CD4-positive, alpha-beta T cell (primary cell): ENCODE data around the gene MFAP2. TPM values are rescaled to one million over a fixed set of nuclear protein-coding genes. Genes with fewer than 3 reads are reported as not detected.
"Not testable (repeated sequence)": the region's sequence is repeated elsewhere in the genome, so short reads cannot be mapped to it uniquely, and the experiment has no call there.

ENCODE experiments used
- ATAC-seq: fragments of 200-7000 bp; cut with Tn5 transposase; one replicate; pipeline ENCODE4 v1.10.0; 2022; ENCODE audit warnings: mild to moderate bottlenecking; ENCODE audit not compliant: poor library complexity
- CTCF ChIA-PET: fragments of 350-600 bp; sonication (Branson Sonifier 250); formaldehyde crosslinking; loops from one replicate; lab custom pipeline; 2021; ENCODE audit warnings: antibody characterized with exemption, inconsistent platforms; lab: Charles Lee
- POLR2A ChIA-PET: fragments of 350-600 bp; sonication (Branson Sonifier 250); formaldehyde crosslinking; loops from one replicate; lab custom pipeline; 2021; ENCODE audit warnings: antibody characterized with exemption, inconsistent platforms; lab: Charles Lee
- DNase-seq, 14 experiments: peaks; one replicate each; pipeline ENCODE4 v3.0.0-alpha.2; 2013 to 2020; ENCODE audit warnings: mixed read lengths in 2 of 14
- H3K27ac ChIP-seq, 2 donors: one replicate each; pipeline versions ENCODE4 v1.5.1 to v1.7.0; 2013; ENCODE audit warnings: low read length in 2 of 2, low read depth in 1 of 2, mild to moderate bottlenecking in 1 of 2
- H3K27me3 ChIP-seq, 2 experiments: 1 replicate in 1 of 2; 2 replicates in 1 of 2; pipeline versions ENCODE4 v1.6.1 to v1.7.0; 2013; ENCODE audit warnings: low read length in 2 of 2, control low read depth in 1 of 2, mild to moderate bottlenecking in 1 of 2, moderate library complexity in 1 of 2; ENCODE audit not compliant: insufficient read depth in 2 of 2, control insufficient read depth in 1 of 2
- H3K36me3 ChIP-seq: one replicate; pipeline ENCODE4 v1.6.1; 2013; ENCODE audit warnings: low read length, control low read depth; ENCODE audit not compliant: insufficient read depth
- H3K4me1 ChIP-seq: one replicate; pipeline ENCODE4 v1.6.1; 2013; ENCODE audit warnings: low read length, control low read depth; ENCODE audit not compliant: insufficient read depth
- H3K4me3 ChIP-seq: one replicate; pipeline ENCODE4 v1.5.1; 2013; ENCODE audit warnings: mild to moderate bottlenecking, low read length, moderate library complexity
- H3K9me3 ChIP-seq, 2 experiments: 1 replicate in 1 of 2; 2 replicates in 1 of 2; pipeline versions ENCODE4 v1.6.1 to v1.7.0; 2013; ENCODE audit warnings: low read length in 2 of 2, mild to moderate bottlenecking in 2 of 2, control low read depth in 1 of 2, moderate library complexity in 1 of 2; ENCODE audit not compliant: control insufficient read depth in 1 of 2, insufficient read depth in 1 of 2
- H3K27ac Mint-ChIP-seq: one replicate; pipeline ENCODE4 v1.8.0; 2020; ENCODE audit warnings: mixed read lengths
- H3K27me3 Mint-ChIP-seq: one replicate; pipeline ENCODE4 v1.8.0; 2021; ENCODE audit warnings: mixed read lengths
- H3K36me3 Mint-ChIP-seq: one replicate; pipeline ENCODE4 v1.8.0; 2021; ENCODE audit warnings: low read depth, mixed read lengths
- H3K4me1 Mint-ChIP-seq: one replicate; pipeline ENCODE4 v1.8.0; 2021; ENCODE audit warnings: low read depth, mixed read lengths
- H3K4me3 Mint-ChIP-seq: one replicate; pipeline ENCODE4 v1.8.0; 2020; ENCODE audit warnings: mild to moderate bottlenecking, mixed read lengths
- H3K9me3 Mint-ChIP-seq: one replicate; pipeline ENCODE4 v1.8.0; 2020; ENCODE audit warnings: mixed read lengths
- intact Hi-C, 2 experiments: fragments of 100-400 bp; cut with DNase I in 1 of 2; cut with micrococcal nuclease in 1 of 2; formaldehyde crosslinking; loops; one replicate each; pipeline versions ENCODE4 v1.15.1 to v1.9.0; 2023 to 2025; cut with DNase I, micrococcal nuclease
- total RNA-seq, 174 experiments: library from RNA in 2 of 174; stranded (reverse) in 2 of 174; gene quantifications; one replicate each; pipeline ENCODE4 v1.2.3 and lab custom pipeline; 2021 to 2026
- TF ChIP-seq, protein P1 (sequence below): fragments of 200-600 bp; IDR thresholded peaks from one replicate; pipeline ENCODE4 v1.8.0; 2022; ENCODE audit warnings: antibody characterized with exemption, mild to moderate bottlenecking

MFAP2 gene
- total RNA-seq, 2 experiments from 2014 or later: not detected

DNA sequence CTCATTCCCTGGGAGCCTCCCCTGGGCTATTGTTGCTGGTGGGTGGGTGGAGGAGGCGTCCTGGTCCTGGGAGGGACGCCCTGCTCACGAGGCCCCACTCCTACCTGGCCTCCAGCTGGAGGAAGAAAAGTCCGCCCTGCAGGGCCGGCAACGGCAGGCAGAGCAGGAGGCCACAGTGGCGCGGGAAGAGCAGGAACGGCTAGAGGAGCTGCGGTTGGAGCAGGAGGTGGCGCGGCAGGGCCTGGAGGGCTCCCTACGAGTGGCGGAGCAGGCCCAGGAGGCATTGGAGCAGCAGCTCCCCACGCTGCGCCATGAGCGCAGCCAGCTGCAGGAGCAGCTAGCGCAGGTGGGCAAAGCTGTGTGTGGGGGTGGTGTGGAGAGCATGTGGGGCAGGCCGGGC lies 33.8 kb downstream of the MFAP2 start:
- Histone ChIP-seq H3K27ac (no peak overlapping the region), H3K9me3 (no peaks in the 10 kb centered on the region), H3K27me3 (no peaks in the 10 kb centered on the region), H3K36me3 (peaks cover 28% of the 10 kb centered on the region), H3K4me3 (no peak overlapping the region), H3K4me1 (peaks cover 3% of the 10 kb centered on the region)
- H3K9me3 Mint-ChIP-seq: no peaks in the 10 kb centered on the region
- H3K27me3 Mint-ChIP-seq: no peaks in the 10 kb centered on the region
- DNase-seq (no peak), ATAC-seq (no peak)
- peaks cover 3% of the 10 kb centered on the region for H3K4me1 Mint-ChIP-seq
- TF ChIP-seq, protein P1, sequence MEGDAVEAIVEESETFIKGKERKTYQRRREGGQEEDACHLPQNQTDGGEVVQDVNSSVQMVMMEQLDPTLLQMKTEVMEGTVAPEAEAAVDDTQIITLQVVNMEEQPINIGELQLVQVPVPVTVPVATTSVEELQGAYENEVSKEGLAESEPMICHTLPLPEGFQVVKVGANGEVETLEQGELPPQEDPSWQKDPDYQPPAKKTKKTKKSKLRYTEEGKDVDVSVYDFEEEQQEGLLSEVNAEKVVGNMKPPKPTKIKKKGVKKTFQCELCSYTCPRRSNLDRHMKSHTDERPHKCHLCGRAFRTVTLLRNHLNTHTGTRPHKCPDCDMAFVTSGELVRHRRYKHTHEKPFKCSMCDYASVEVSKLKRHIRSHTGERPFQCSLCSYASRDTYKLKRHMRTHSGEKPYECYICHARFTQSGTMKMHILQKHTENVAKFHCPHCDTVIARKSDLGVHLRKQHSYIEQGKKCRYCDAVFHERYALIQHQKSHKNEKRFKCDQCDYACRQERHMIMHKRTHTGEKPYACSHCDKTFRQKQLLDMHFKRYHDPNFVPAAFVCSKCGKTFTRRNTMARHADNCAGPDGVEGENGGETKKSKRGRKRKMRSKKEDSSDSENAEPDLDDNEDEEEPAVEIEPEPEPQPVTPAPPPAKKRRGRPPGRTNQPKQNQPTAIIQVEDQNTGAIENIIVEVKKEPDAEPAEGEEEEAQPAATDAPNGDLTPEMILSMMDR: no peak
- no peak overlapping the region for H3K27ac Mint-ChIP-seq
- intact Hi-C loops: no loop called here
- no peak overlapping the region for H3K4me3 Mint-ChIP-seq
- peaks cover 39% of the 10 kb centered on the region for H3K36me3 Mint-ChIP-seq
- ChIA-PET POLR2A (interaction anchor here (0.9 kb wide), 1 partner anchor 44 kb away, joined by 5 read pairs; no protein-coding TSS in a partner anchor), CTCF (no interaction called here)

DNA sequence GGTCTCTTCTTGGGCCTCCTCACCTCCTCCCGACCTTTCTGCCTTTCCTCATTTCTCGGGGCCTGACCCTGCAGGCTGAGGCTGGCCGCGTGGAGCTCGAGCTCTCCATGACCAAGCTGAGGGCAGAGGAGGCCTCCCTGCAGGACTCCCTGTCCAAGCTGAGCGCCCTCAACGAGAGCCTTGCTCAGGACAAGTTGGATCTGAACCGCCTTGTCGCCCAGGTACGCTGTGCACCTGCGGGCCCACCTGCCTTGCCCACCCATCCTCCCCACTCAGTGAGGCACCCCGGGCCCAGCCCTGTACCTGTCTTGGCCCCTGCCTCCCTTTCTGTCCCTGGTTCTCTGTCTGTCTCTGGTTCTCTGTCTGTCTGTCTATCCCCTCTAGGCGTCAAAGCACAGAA lies 34.2 kb downstream of the MFAP2 start:
- H3K27me3 ChIP-seq, ATAC-seq, POLR2A ChIA-PET, H3K4me1 ChIP-seq, H3K9me3 ChIP-seq, intact Hi-C loops, H3K4me3 Mint-ChIP-seq, H3K27me3 Mint-ChIP-seq, CTCF ChIA-PET, DNase-seq, H3K4me1 Mint-ChIP-seq, H3K9me3 Mint-ChIP-seq, H3K4me3 ChIP-seq, H3K27ac Mint-ChIP-seq, H3K27ac ChIP-seq: not testable (repeated sequence)
- peaks cover 29% of the 10 kb centered on the region for H3K36me3 ChIP-seq
- peaks cover 36% of the 10 kb centered on the region for H3K36me3 Mint-ChIP-seq

DNA sequence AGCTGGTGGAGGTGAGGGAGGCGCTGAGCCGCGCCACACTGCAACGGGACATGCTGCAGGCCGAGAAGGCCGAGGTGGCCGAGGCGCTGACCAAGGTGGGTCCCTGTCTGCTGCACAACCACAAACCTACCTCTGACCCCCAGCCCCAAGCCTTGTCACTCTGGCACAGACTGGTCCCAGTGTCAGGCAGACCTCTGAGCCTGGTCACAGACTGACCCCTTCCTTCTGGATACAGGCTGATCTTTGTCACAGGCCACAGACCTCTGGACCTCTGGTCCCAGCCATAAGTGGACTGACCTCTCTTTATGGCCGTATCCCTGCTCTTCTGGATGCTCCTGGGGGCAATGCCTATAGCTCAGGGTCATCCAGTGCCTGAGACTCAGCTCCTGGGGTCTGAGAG lies 34.9 kb downstream of the MFAP2 start:
- CTCF ChIA-PET: not testable (repeated sequence)

DNA sequence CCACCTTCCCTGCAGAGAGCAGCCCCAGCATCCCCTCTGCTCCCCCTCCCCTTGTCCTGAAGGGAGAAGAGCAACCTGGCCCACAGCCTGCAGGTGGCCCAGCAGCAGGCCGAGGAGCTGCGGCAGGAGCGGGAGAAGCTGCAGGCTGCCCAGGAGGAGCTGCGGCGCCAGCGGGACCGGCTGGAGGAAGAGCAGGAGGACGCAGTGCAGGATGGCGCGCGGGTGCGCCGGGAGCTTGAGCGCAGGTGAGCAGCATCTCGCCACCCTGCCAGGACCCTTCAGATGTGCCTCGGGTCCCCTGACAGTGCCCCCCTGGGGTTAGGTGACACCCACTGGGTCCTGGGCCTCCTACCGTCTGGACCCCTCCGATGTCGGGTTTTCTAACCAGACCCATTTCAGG lies 36.4 kb downstream of the MFAP2 start:
- DNase-seq (peak in 1 of 14 experiments; percentile 14), ATAC-seq (no peak)
- Mint-ChIP-seq H3K27me3 (no peaks in the 10 kb centered on the region), H3K9me3 (no peaks in the 10 kb centered on the region), H3K4me1 (no peaks in the 10 kb centered on the region), H3K36me3 (peaks cover 51% of the 10 kb centered on the region), H3K4me3 (no peak overlapping the region), H3K27ac (no peak overlapping the region)
- H3K4me3 ChIP-seq: no peak overlapping the region
- H3K27ac ChIP-seq: no peak overlapping the region
- CTCF ChIA-PET: no interaction called here
- intact Hi-C loops: loop anchor here in 1 of 2 experiments (5.0 kb wide), 1 partner anchor 327 kb away; no protein-coding TSS in a partner anchor
- H3K36me3 ChIP-seq: peaks cover 32% of the 10 kb centered on the region
- POLR2A ChIA-PET: interaction anchor here (0.6 kb wide), 1 partner anchor 8 kb away, joined by 3 read pairs; no protein-coding TSS in a partner anchor
- H3K9me3 ChIP-seq: no peaks in the 10 kb centered on the region
- H3K4me1 ChIP-seq: no peaks in the 10 kb centered on the region
- TF ChIP-seq, protein P1: no peak
- H3K27me3 ChIP-seq: no peaks in the 10 kb centered on the region

More for the DNA sequence above, 34.9 kb downstream of the MFAP2 start:
- DNase-seq, H3K4me3 ChIP-seq, H3K27me3 Mint-ChIP-seq, H3K27ac ChIP-seq, intact Hi-C loops, H3K27ac Mint-ChIP-seq, H3K4me1 Mint-ChIP-seq, H3K9me3 ChIP-seq, POLR2A ChIA-PET, H3K4me3 Mint-ChIP-seq, H3K9me3 Mint-ChIP-seq, H3K27me3 ChIP-seq, H3K4me1 ChIP-seq, ATAC-seq: not testable (repeated sequence)
- peaks cover 41% of the 10 kb centered on the region for H3K36me3 Mint-ChIP-seq
- peaks cover 32% of the 10 kb centered on the region for H3K36me3 ChIP-seq

DNA sequence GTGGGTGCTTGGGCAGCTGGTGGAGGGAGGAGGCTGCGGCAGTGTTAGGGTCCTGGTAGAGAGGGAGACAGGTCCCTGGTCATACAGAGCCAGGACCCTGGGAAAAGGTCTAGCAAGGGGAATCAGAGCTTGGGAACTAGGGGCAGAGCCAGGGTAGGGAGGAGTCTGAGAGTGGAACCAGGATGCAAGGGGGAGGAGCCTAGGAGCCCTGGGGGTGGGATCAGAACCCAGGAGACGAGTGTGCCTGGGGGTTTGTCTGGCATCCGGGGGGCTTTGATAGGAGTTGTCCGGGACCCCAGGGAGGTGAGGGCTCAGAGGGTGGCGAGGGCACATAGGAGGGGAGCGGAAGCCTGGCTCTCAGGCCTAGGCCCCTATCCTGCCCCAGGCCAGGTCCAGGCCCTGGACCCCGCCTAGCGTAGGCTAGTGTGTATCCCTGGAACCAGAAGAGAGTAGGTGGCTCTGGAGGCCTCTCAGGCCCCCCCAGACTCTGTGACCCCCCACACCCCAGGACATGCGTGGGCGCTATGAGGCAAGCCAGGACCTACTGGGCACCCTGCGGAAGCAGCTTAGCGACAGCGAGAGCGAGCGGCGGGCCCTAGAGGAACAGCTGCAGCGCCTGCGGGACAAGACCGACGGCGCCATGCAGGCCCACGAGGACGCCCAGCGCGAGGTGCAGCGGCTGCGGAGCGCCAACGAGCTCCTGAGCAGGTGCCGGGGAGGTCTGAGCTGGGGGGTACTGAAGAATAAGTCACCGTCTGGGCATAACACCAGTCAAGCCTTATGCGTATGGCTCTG lies 40.8 kb downstream of the MFAP2 start:
- ATAC-seq, H3K27me3 Mint-ChIP-seq, H3K9me3 Mint-ChIP-seq, H3K9me3 ChIP-seq, H3K27me3 ChIP-seq, POLR2A ChIA-PET, H3K4me3 Mint-ChIP-seq, H3K4me1 Mint-ChIP-seq, H3K4me3 ChIP-seq, H3K27ac Mint-ChIP-seq, H3K4me1 ChIP-seq, H3K27ac ChIP-seq, CTCF ChIA-PET: not testable (repeated sequence)
- peaks cover 54% of the 10 kb centered on the region for H3K36me3 Mint-ChIP-seq
- intact Hi-C loops: loop anchor here in 1 of 2 experiments (5.0 kb wide), 1 partner anchor 322 kb away; no protein-coding TSS in a partner anchor
- H3K36me3 ChIP-seq: peaks cover 42% of the 10 kb centered on the region
- DNase-seq: peak in 1 of 14 experiments; percentile 16
